DND-41 (cell line): ENCODE measurements around the gene AP1M1.

Source experiments
- ATAC-seq: fragments of 200-7000 bp; cut with Tn5 transposase; 3 replicates; pipeline ENCODE4 v1.9.1; 2021; ENCODE audit warnings: low read depth; ENCODE audit not compliant: insufficient read depth
- DNase-seq: peaks from one replicate; pipeline ENCODE4 v3.0.0-alpha.2; 2020
- H2AFZ ChIP-seq: 2 replicates; pipeline ENCODE4 v1.6.0; 2012; ENCODE audit warnings: low read depth, low read length
- H3K27ac ChIP-seq: 2 replicates; pipeline ENCODE4 v1.5.1; 2012; ENCODE audit warnings: low read length, inconsistent platforms
- H3K27me3 ChIP-seq: fragments of 200-600 bp; sonication (generic); 2 replicates; pipeline ENCODE4 v1.6.0; 2012; ENCODE audit warnings: low read length, mild to moderate bottlenecking, inconsistent platforms; ENCODE audit not compliant: insufficient read depth, poor library complexity
- H3K36me3 ChIP-seq: 2 replicates; pipeline ENCODE4 v1.5.1; 2012; ENCODE audit warnings: low read length, inconsistent platforms; ENCODE audit not compliant: insufficient read depth
- H3K4me1 ChIP-seq: 2 replicates; pipeline ENCODE4 v1.5.1; 2012; ENCODE audit warnings: mild to moderate bottlenecking, low read length; ENCODE audit not compliant: insufficient read depth
- H3K4me2 ChIP-seq: 2 replicates; pipeline ENCODE4 v1.6.0; 2012; ENCODE audit warnings: mild to moderate bottlenecking, moderate library complexity, low read length, inconsistent platforms; ENCODE audit not compliant: insufficient read depth
- H3K4me3 ChIP-seq, 2 experiments: fragments of 200-600 bp in 1 of 2; shearing (Covaris generic) in 1 of 2; 2 replicates each; pipeline ENCODE4 v1.5.1; 2012 to 2016; ENCODE audit warnings: inconsistent platforms in 2 of 2, low read length in 2 of 2, mild to moderate bottlenecking in 2 of 2, low read depth in 1 of 2, moderate library complexity in 1 of 2
- H3K79me2 ChIP-seq: 2 replicates; pipeline ENCODE4 v1.6.0; 2012; ENCODE audit warnings: low read length, inconsistent platforms; ENCODE audit not compliant: insufficient read depth
- H3K9ac ChIP-seq: 2 replicates; pipeline ENCODE4 v1.6.0; 2012; ENCODE audit warnings: low read depth, mild to moderate bottlenecking, inconsistent platforms, low read length, moderate library complexity
- H3K9me3 ChIP-seq: 2 replicates; pipeline ENCODE4 v1.5.1; 2012; ENCODE audit warnings: low read length, moderate library complexity, mild to moderate bottlenecking, inconsistent platforms; ENCODE audit not compliant: insufficient read depth, severe bottlenecking
- H4K20me1 ChIP-seq: 2 replicates; pipeline ENCODE4 v1.6.0; 2012; ENCODE audit warnings: low read length; ENCODE audit not compliant: insufficient read depth
- EZH2 ChIP-seq: IDR thresholded peaks from 3 replicates; pipeline ENCODE4 v1.6.1; 2012; ENCODE audit warnings: borderline replicate concordance, low read depth, mild to moderate bottlenecking, moderate library complexity, low read length, inconsistent platforms; ENCODE audit not compliant: severe bottlenecking
- TF ChIP-seq, protein P1 (sequence below): IDR thresholded peaks from 2 replicates; pipeline ENCODE4 v1.5.1; 2012; ENCODE audit warnings: borderline replicate concordance, low read length, moderate library complexity, mild to moderate bottlenecking; ENCODE audit not compliant: poor library complexity, severe bottlenecking; ENCODE audit errors: extremely low read depth

Gene AP1M1

GRCh38 chr19:16208847-16209665, 11.3 kb downstream of the AP1M1 start:
- H2AFZ ChIP-seq, result no peak overlapping the region
- peaks cover 29% of the 10 kb centered on the region for H3K79me2 ChIP-seq
- no peaks in the 10 kb centered on the region for H3K27me3 ChIP-seq
- H3K27ac ChIP-seq, result no peak overlapping the region
- no peak overlapping the region for H3K4me2 ChIP-seq
- no peak for ATAC-seq
- peaks cover 27% of the 10 kb centered on the region for H4K20me1 ChIP-seq
- no peak overlapping the region for H3K9ac ChIP-seq
- peaks cover 86% of the 10 kb centered on the region for H3K36me3 ChIP-seq
- H3K9me3 ChIP-seq, result no peaks in the 10 kb centered on the region
- TF ChIP-seq, protein P1, sequence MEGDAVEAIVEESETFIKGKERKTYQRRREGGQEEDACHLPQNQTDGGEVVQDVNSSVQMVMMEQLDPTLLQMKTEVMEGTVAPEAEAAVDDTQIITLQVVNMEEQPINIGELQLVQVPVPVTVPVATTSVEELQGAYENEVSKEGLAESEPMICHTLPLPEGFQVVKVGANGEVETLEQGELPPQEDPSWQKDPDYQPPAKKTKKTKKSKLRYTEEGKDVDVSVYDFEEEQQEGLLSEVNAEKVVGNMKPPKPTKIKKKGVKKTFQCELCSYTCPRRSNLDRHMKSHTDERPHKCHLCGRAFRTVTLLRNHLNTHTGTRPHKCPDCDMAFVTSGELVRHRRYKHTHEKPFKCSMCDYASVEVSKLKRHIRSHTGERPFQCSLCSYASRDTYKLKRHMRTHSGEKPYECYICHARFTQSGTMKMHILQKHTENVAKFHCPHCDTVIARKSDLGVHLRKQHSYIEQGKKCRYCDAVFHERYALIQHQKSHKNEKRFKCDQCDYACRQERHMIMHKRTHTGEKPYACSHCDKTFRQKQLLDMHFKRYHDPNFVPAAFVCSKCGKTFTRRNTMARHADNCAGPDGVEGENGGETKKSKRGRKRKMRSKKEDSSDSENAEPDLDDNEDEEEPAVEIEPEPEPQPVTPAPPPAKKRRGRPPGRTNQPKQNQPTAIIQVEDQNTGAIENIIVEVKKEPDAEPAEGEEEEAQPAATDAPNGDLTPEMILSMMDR, result no peak
- TF ChIP-seq EZH2, result no peak
- DNase-seq, result no peak
- H3K4me3 ChIP-seq, result no peak overlapping the region
- no peaks in the 10 kb centered on the region for H3K4me1 ChIP-seq

- Histone ChIP-seq H3K27ac (no peak overlapping the region), H3K4me2 (no peak overlapping the region), H3K9ac (no peak overlapping the region), H3K4me3 (no peak overlapping the region), H3K27me3 (no peaks in the 10 kb centered on the region), H2AFZ (no peak overlapping the region), H3K4me1 (no peaks in the 10 kb centered on the region), H4K20me1 (peaks cover 22% of the 10 kb centered on the region; the same call in 1 of the 2 replicates), H3K79me2 (peaks cover 32% of the 10 kb centered on the region), H3K9me3 (no peaks in the 10 kb centered on the region), H3K36me3 (peaks cover 81% of the 10 kb centered on the region)
- TF ChIP-seq EZH2, result no peak
- TF ChIP-seq, protein P1, result no peak
- DNase-seq (no peak), ATAC-seq (no peak)
These were observed 12.5 kb downstream of the AP1M1 start for GRCh38 chr19:16210168-16210567.

- H3K79me2 ChIP-seq, result peaks cover 48% of the 10 kb centered on the region
- no peak for ATAC-seq
- H3K4me1 ChIP-seq, result no peaks in the 10 kb centered on the region
- H3K36me3 ChIP-seq, result peaks cover 79% of the 10 kb centered on the region
- no peak overlapping the region for H3K4me2 ChIP-seq
- no peak overlapping the region for H2AFZ ChIP-seq
- TF ChIP-seq, protein P1, result no peak
- no peak for TF ChIP-seq EZH2
- no peak overlapping the region for H3K4me3 ChIP-seq
- no peak overlapping the region for H3K9ac ChIP-seq
- no peaks in the 10 kb centered on the region for H3K27me3 ChIP-seq
- peaks cover 2% of the 10 kb centered on the region; the same call in 1 of the 2 replicates for H4K20me1 ChIP-seq
- DNase-seq, result no peak
- no peak overlapping the region for H3K27ac ChIP-seq
- H3K9me3 ChIP-seq, result no peaks in the 10 kb centered on the region
These were observed 15.4 kb downstream of the AP1M1 start for GRCh38 chr19:16213076-16213475.
